Measurements from ENCODE around the gene LPP. TPM values are rescaled to one million over a fixed set of nuclear protein-coding genes. Genes with fewer than 3 reads are reported as not detected.

Gene LPP
- total RNA-seq, 4 donors from 2014 or later, result 56.0 to 65.7 (median 58.1) TPM

DNA sequence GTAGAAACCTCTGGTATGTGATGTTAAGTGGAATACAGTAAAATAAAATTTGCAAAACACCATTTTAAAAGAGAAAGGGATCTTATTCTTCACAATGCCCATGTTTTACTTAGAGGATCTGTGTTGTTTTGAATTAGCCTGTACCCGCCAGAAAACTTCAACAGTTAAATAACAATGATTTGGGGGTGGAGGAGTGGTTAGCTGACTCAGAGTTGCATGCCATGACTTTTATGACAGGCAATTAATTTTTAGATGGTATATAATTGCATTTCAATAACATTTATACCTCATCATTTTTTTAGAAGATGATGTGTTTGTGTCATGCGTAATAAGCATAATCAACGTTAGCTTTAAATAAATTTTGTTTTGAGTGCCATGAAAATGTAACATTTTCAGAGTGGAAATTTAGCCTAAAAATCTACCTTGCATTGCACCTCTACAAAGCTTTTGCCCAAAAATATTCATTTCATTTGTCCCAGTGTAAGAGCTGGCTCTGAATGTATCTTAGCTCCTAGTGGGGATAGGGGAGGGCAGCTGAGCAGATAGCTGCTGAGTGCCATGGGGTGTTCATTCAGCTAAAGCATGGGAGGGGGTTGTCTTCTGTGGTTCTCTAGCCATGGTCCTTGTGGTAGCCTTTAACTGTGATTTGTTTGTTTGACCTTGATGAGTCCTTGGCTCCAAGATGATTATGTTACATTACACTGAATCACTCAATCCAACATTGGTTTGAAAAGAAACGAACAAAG lies 379.8 kb downstream of the LPP start:
- Histone ChIP-seq H3K4me1 (peaks cover 0 to 8% of the 10 kb centered on the region in 2 donors), H3K4me3 (no peak overlapping the region), H3K27ac (no peak overlapping the region), H3K36me3 (no peaks in the 10 kb centered on the region), H3K27me3 (no peaks in the 10 kb centered on the region), H3K9me3 (no peaks in the 10 kb centered on the region)
- TF ChIP-seq, protein P1, sequence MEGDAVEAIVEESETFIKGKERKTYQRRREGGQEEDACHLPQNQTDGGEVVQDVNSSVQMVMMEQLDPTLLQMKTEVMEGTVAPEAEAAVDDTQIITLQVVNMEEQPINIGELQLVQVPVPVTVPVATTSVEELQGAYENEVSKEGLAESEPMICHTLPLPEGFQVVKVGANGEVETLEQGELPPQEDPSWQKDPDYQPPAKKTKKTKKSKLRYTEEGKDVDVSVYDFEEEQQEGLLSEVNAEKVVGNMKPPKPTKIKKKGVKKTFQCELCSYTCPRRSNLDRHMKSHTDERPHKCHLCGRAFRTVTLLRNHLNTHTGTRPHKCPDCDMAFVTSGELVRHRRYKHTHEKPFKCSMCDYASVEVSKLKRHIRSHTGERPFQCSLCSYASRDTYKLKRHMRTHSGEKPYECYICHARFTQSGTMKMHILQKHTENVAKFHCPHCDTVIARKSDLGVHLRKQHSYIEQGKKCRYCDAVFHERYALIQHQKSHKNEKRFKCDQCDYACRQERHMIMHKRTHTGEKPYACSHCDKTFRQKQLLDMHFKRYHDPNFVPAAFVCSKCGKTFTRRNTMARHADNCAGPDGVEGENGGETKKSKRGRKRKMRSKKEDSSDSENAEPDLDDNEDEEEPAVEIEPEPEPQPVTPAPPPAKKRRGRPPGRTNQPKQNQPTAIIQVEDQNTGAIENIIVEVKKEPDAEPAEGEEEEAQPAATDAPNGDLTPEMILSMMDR (IDR thresholded peaks at IDR 0.05 in 4 of 5, conservative IDR thresholded peaks at IDR 0.05 in 1 of 5), result no peak
- no peak for TF ChIP-seq POLR2A (IDR thresholded peaks at IDR 0.05)
- intact Hi-C loops (cut with DNase I; ENCODE audit: low total_unique reads), result no loop called here
- in situ Hi-C loops (cut with MboI; ENCODE audit: low sequenced_read_pairs in 4 of 4), result no loop called here
- DNase-seq, result no peak
- ATAC-seq, result no peak

DNA sequence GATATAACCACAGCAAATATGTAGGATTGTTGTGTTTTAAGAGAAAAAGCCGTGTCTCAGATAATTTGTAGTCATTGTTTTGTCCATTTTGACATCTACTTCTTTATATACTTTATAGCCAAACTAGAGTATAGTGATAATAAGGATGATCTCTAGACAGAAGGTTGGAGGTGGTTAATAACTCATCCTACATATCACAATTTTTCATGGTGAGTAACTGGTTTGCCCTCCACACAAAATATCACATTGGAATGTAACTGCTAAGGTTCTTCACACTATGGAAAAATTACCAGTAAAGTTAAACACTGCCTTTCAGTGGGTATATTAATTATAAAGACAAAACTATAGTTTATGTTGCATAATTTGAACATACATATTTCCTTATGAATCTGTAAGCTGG lies 380.7 kb downstream of the LPP start:
- DNase-seq, result no peak
- Histone ChIP-seq H3K4me3 (no peak overlapping the region), H3K27ac (no peak overlapping the region), H3K4me1 (peaks cover 0 to 8% of the 10 kb centered on the region in 2 donors), H3K27me3 (no peaks in the 10 kb centered on the region), H3K36me3 (no peaks in the 10 kb centered on the region), H3K9me3 (no peaks in the 10 kb centered on the region)
- TF ChIP-seq, protein P1 (IDR thresholded peaks at IDR 0.05 in 4 of 5, conservative IDR thresholded peaks at IDR 0.05 in 1 of 5), result no peak
- no peak for TF ChIP-seq POLR2A (IDR thresholded peaks at IDR 0.05)
- in situ Hi-C loops (cut with MboI; ENCODE audit: low sequenced_read_pairs in 4 of 4), result no loop called here
- intact Hi-C loops (cut with DNase I; ENCODE audit: low total_unique reads), result no loop called here
- no peak for ATAC-seq

DNA sequence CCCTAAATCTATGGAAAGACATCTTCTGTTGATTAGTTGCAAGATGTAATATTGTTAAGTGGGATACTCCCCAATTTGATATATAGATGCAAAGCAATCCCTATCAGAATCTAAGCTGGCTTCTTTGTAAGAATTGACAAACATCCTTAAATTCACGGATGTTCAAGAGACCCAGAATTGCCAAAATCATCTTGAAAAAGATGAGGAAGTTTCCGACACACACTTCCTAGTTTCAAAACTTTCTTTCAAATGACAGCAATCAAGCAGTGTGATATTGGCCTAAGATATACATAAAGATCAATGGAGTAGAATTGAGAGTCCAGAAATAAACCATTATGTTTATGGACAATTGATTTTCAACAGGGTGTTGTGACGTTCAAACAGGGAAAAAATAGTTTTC lies 383.6 kb downstream of the LPP start:
- H3K27ac ChIP-seq, result no peak overlapping the region
- in situ Hi-C loops (cut with MboI; ENCODE audit: low sequenced_read_pairs in 4 of 4) (no loop called here), intact Hi-C loops (cut with DNase I; ENCODE audit: low total_unique reads) (no loop called here)
- no peaks in the 10 kb centered on the region for H3K27me3 ChIP-seq
- DNase-seq, result no peak
- H3K4me1 ChIP-seq, result peaks cover 0 to 8% of the 10 kb centered on the region in 2 donors
- TF ChIP-seq, protein P1 (IDR thresholded peaks at IDR 0.05 in 4 of 5, conservative IDR thresholded peaks at IDR 0.05 in 1 of 5), result no peak
- no peak for TF ChIP-seq POLR2A (IDR thresholded peaks at IDR 0.05)
- no peaks in the 10 kb centered on the region for H3K36me3 ChIP-seq
- no peak overlapping the region for H3K4me3 ChIP-seq
- H3K9me3 ChIP-seq, result no peaks in the 10 kb centered on the region
- ATAC-seq, result no peak

DNA sequence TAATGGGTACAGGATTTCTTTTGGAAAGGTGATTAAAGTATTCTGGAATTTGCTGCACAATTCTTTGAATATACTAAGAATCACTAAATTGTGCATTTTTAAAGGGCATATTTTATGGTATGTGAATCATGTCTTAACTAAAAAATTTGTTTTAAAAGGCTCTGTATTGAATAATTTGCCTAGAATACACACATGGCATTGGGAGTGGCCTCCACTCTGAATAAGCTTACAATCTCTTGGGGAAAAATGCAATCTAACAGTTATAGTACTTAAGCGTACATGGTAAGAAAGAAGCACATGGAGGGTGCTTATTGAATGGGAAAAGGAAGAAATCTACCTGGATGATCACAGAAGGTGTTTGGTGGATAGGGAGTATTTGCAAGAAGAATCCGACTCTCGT lies 385.1 kb downstream of the LPP start:
- Histone ChIP-seq H3K4me3 (no peak overlapping the region), H3K4me1 (peaks cover 0 to 5% of the 10 kb centered on the region in 2 donors), H3K9me3 (no peaks in the 10 kb centered on the region), H3K27ac (peak overlapping the region in 1 of 4 donors; percentile 4), H3K36me3 (no peaks in the 10 kb centered on the region), H3K27me3 (no peaks in the 10 kb centered on the region)
- DNase-seq (no peak), ATAC-seq (no peak)
- in situ Hi-C loops (cut with MboI; ENCODE audit: low sequenced_read_pairs in 4 of 4) (no loop called here), intact Hi-C loops (cut with DNase I; ENCODE audit: low total_unique reads) (no loop called here)
- TF ChIP-seq, protein P1 (IDR thresholded peaks at IDR 0.05 in 4 of 5, conservative IDR thresholded peaks at IDR 0.05 in 1 of 5), result no peak
- no peak for TF ChIP-seq POLR2A (IDR thresholded peaks at IDR 0.05)

All from gastrocnemius medialis (tissue), 4 donors.